Measurements from ENCODE around the gene SPEN.
"Not testable (repeated sequence)": the region's sequence is repeated elsewhere in the genome, so short reads cannot be mapped to it uniquely, and the experiment has no call there.

SPEN gene

GRCh38 chr1:15856888-15857287, 9.4 kb downstream of the SPEN start:
- DNase-seq = no peak

DNA sequence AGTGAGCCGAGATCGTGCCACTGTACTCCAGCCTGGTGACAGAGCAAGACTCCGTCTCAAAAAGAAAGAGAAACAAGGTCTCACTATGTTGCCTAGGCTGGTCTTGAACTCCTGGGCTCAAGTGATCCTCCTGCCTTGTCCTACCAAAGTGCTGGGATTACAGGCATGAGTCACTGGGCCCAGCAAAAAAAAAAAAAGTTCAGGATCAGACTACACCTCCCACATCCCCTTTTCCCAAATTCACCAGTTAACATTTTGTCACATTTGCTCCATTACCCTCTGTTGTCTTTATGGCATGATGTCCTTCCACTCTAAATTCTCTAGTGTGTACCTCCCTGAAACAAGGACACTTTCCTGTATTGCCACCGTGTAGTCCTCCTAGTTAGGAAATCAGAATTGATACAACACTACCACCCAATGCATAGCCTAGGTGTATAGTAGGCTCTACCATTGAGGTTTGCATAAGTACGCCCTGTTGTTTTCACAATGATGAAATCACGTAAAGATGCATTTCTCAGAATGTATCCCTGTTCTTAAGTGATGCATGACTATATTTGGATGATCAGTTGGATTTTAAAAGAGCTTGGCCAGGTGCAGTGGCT, 10.7 kb downstream of the SPEN start:
- DNase-seq = no peak

- DNase-seq = no peak
These were observed 11.3 kb downstream of the SPEN start for GRCh38 chr1:15858672-15859372.

DNA sequence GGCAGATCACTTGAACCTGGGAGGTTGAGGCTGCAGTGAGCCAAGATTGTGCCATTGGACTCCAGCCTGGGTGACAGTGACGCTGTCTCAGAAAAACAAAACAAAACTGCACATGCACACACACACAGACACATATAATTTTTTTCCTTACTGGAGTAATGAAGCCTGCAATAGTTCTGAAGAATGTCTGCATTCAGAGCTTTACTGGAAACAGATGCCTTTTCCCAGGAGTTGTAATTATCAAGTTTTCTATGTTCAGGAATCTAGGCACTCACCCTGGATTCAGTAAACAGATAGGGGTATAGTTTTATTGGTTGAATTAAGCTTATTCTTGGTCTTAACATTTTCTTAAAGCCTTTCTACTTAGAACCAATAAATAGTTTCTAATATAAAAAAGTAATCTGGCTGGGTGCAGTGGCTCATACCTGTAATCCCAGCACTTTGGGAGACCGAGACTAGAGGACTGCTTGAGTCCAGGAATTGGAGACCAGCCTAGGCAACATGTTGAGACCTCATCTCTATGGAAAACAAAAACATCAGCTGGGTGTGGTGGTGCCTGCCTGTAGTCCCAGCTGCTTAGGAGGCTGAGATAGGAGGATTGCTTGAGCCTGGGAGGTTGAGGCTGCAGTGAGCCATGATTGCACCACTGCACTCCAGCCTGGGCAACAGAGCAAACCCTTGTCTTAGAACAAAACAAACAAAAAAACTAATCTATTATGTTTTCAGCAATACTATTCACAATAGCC, 15.8 kb downstream of the SPEN start:
- DNase-seq = no peak

- DNase-seq = no peak
These were observed 19.3 kb downstream of the SPEN start for GRCh38 chr1:15866721-15867201.

DNA sequence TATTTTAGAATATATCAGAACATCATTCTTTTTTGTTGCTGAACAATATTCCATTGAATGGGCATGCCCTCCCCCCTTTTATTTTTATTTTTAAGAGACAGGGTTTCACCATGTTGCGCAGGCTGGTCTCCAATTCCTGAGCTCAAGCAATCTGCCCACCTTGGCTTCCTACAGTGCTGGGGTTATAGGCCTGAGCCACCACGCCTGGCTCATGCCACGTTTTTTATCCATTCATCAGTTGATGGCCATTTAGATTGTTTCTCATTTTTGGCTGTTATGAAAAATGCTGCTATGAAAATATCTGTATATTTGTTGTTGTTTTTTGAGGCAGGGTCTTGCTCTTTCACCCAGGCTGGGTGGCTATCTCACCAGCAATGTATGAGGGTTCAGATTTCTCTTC, 19.8 kb downstream of the SPEN start:
- DNase-seq = no peak

- no peak for DNase-seq
These were observed 21.9 kb downstream of the SPEN start for GRCh38 chr1:15869413-15869812.

DNA sequence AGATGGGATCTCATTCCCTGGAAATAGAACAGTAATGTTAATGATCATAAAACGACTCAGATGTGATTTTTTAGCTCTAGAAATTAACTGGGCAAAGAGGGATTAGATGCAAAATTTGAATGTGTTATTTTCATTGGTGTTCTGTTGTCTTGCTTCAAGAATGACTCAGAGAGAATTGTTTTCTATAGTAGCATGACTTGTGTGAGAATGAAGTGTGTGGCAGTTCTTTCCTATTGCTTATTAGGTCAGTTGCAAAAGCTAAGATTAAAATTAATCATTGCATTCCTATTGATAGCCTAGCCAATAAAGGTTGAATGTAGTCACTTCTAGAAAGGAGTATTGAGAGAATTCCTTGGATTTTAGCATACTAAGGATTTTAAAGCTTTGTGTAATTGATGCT, 22.9 kb downstream of the SPEN start:
- DNase-seq = no peak

DNA sequence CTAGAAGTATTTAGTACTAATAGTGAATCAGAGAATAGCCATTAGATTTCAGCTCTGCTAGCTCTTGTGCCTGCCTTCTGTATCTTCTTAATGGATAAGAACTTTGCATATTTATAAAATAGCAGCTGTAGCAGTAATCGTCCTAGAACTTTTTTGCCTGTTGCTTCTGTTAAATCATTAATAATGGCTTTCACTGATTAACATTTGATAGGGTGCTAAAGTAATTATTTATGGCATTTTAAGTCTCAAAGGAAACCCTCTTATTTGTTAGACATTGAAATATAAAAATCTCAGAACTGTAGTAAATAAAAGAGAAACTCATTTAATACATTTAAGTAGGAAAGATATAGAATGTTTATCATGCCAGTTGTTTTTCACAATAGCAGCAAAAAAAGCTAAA, 27.0 kb downstream of the SPEN start:
- no peak for DNase-seq

DNA sequence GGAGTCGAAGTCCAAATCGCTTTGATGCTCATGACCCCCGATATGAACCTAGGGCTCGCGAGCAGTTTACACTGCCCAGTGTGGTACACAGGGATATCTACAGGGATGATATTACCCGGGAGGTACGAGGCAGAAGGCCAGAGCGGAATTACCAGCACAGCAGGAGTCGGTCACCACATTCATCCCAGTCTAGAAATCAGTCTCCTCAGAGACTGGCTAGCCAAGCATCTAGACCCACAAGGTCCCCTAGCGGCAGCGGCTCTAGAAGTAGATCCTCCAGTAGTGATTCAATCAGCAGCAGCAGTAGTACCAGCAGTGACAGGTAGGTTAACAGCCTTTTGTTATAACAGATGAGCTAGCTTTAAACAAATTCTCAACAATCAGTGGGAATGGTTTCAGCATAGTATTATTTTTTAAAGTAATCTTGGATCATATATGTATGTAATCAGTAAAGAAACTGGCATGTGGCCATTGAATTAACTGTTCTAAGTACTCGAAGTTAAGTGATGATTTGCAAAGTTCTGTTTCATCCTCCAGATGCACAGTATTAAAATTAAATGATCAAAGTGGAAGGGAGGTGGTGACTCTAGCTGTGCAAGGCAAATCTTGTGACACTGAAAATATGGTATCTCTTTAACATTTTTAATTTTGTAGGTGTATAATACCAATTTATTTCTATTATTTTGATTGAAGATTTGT, 29.0 kb downstream of the SPEN start:
- peak; percentile 12 for DNase-seq

DNA sequence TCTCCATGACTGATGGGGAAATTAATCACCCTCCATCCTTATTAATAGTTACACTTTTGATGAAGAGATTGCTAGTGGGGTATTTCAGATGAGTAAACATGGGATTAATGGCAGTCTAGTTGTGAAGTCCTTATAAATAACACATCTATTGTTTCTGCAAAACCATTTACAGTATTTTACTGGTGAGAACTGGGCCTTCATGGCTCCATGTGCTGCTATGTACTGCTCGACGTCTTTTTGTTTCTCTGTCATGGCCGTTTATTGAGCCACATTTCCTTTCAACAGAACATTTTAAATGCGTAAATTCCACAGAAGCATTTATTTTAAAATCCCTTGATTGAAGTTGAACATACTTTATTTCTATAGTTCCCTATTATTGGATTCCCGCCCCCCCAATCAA, 34.5 kb downstream of the SPEN start:
- DNase-seq = no peak

DNA sequence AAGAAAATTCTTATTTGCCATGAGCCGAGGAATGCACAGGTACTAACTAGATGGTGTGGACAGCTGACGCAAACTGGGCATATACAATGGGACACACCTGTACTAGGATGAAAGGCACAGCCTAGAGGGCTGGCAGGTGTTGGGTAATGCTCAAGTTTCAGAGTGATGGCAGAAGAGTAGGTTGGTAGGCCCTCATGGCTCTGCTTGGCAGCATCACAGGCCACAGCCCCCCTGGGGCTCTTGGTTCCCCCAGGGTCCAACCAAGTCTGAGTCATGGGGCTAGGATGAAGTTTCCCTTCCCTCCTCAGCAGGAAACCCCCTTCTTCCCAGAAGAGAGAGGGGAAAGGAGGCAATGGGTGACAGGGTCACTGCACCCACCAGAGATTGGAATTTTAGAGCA, 35.2 kb downstream of the SPEN start:
- DNase-seq = peak; percentile 52

DNA sequence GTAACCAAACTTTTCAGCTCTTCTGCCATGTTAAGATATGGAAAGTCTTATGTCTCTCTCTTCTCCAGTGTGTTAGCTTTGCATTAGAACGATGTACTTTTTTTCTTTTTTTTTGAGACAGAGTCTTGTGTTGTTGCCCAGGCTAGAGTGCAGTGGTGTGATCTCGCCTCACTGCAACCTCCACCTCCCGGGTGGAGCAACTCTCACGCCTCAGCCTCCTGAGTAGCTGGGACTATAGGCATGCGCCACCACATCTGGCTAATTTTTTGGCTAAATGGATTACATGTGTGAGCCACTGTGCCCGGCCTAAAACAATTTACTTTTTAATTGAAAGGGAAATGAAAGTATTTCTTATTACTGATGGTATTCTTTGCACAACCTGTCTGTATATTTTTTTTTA, 35.8 kb downstream of the SPEN start:
- peak; percentile 9 for DNase-seq

- DNase-seq = no peak
These were observed 37.0 kb downstream of the SPEN start for GRCh38 chr1:15884477-15884876.

- no peak for DNase-seq
These were observed 37.8 kb downstream of the SPEN start for GRCh38 chr1:15885269-15885668.

- peak; percentile 92 for DNase-seq
These were observed 38.4 kb downstream of the SPEN start for GRCh38 chr1:15885701-15886610.

- no peak for DNase-seq
These were observed 39.2 kb downstream of the SPEN start for GRCh38 chr1:15886611-15887167.

- peak; percentile 59 for DNase-seq
These were observed 45.5 kb downstream of the SPEN start for GRCh38 chr1:15892857-15893599.

GRCh38 chr1:15895233-15895632, 47.7 kb downstream of the SPEN start:
- DNase-seq = no peak

- DNase-seq = not testable (repeated sequence)
These were observed 49.5 kb downstream of the SPEN start for GRCh38 chr1:15896841-15897610.

Data from fibroblast of skin of back (primary cell).